NT2/D1 (cell line): ENCODE data around the gene PISD.

Experiments
- SUZ12 ChIP-seq: IDR thresholded peaks from 2 replicates; pipeline ENCODE4 v1.6.1; 2011; ENCODE audit not compliant: insufficient read length, insufficient read depth; ENCODE audit errors: extremely low read depth
- YY1 ChIP-seq: IDR thresholded peaks from 2 replicates; pipeline ENCODE4 v1.6.1; 2011; ENCODE audit not compliant: insufficient read length, insufficient read depth
- ZNF274 ChIP-seq: IDR thresholded peaks from 2 replicates; pipeline ENCODE4 v1.6.1; 2011; ENCODE audit warnings: mild to moderate bottlenecking, low read depth, low read length

DNA sequence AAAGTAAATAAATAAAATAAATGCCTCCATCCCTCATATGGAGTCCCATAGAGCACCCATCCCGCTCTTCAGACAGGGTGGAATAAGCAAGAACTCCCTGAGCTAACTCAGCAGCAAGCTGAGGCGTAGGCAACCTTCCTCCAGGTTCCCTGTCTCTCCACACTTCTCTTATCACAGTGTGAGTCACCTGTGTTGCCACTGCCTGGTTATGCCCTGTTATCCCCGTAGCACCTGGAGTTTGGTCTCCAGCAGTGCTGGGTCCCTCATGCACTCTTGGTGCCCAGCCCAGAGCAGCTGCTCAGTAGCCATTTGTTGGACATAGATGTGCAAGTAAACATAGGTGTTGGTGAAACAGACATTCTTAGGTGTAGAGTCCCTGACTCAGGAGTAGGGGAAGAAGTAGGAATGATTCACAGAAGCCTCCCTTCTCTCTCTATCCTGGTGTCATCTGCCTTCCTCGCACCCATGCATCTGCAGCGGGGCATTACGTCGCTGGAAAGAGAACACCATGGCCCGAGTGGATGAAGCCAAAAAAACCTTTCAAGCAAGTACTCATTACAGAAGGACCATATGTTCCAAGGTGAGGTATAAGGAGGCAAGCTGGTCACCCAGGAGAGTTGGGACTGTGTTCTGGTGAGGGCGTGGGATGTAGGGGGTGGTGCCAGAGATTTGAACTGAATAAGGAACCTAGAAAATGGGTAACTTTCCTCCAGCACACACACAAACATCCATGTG is 56.0 kb downstream of the PISD start:
- TF ChIP-seq SUZ12 (no peak), YY1 (no peak), ZNF274 (no peak)
